ENCODE measurements around the gene PUM2.
"Not testable (repeated sequence)": the region's sequence is repeated elsewhere in the genome, so short reads cannot be mapped to it uniquely, and the experiment has no call there.

PUM2 gene

GRCh38 chr2:20350753-20351554 lies at the start of gene PUM2:
PUM2 (minus strand) TSS chr2:20350844; CDS start chr2:20327360, 23,484 bp downstream.
- DNase-seq (ENCODE audit: low read depth in 3 of 3): peak; percentile 85 to 95 (median 89)

- DNase-seq (ENCODE audit: low read depth in 3 of 3): no peak
Observed at GRCh38 chr2:20400306-20400705, 49.7 kb upstream of the PUM2 start.

- DNase-seq (ENCODE audit: low read depth in 3 of 3): no peak
Observed at GRCh38 chr2:20398956-20399567, 48.4 kb upstream of the PUM2 start.

- no peak for DNase-seq (ENCODE audit: low read depth in 3 of 3)
Observed at GRCh38 chr2:20397811-20398447, 47.3 kb upstream of the PUM2 start.

- no peak for DNase-seq (ENCODE audit: low read depth in 3 of 3)
Observed at GRCh38 chr2:20396356-20397000, 45.8 kb upstream of the PUM2 start.

GRCh38 chr2:20393986-20394385 lies 43.3 kb upstream of the PUM2 start:
- no peak for DNase-seq (ENCODE audit: low read depth in 3 of 3)

- DNase-seq (ENCODE audit: low read depth in 3 of 3): no peak
Observed at GRCh38 chr2:20391951-20392699, 41.5 kb upstream of the PUM2 start.

GRCh38 chr2:20390524-20391123 lies 40.0 kb upstream of the PUM2 start:
- no peak for DNase-seq (ENCODE audit: low read depth in 3 of 3)

GRCh38 chr2:20384953-20385352 lies 34.3 kb upstream of the PUM2 start:
- no peak for DNase-seq (ENCODE audit: low read depth in 3 of 3)

GRCh38 chr2:20382965-20383810 lies 32.5 kb upstream of the PUM2 start:
- DNase-seq (ENCODE audit: low read depth in 3 of 3): no peak

GRCh38 chr2:20381457-20381856 lies 30.8 kb upstream of the PUM2 start:
- DNase-seq (ENCODE audit: low read depth in 3 of 3): no peak

GRCh38 chr2:20378891-20379519 lies 28.4 kb upstream of the PUM2 start:
- DNase-seq (ENCODE audit: low read depth in 3 of 3): no peak

GRCh38 chr2:20378341-20378740 lies 27.7 kb upstream of the PUM2 start:
- DNase-seq (ENCODE audit: low read depth in 3 of 3): no peak

- no peak for DNase-seq (ENCODE audit: low read depth in 3 of 3)
Observed at GRCh38 chr2:20377741-20378140, 27.1 kb upstream of the PUM2 start.

- DNase-seq (ENCODE audit: low read depth in 3 of 3): not testable (repeated sequence)
Observed at GRCh38 chr2:20374982-20375381, 24.3 kb upstream of the PUM2 start.

GRCh38 chr2:20372896-20373640 lies 22.4 kb upstream of the PUM2 start:
- DNase-seq (ENCODE audit: low read depth in 3 of 3): no peak

GRCh38 chr2:20371323-20372025 lies 20.8 kb upstream of the PUM2 start:
- no peak for DNase-seq (ENCODE audit: low read depth in 3 of 3)

- no peak for DNase-seq (ENCODE audit: low read depth in 3 of 3)
Observed at GRCh38 chr2:20370191-20370590, 19.5 kb upstream of the PUM2 start.
